ENCODE measurements around the gene NEAT1.
"Not testable (repeated sequence)": the region's sequence is repeated elsewhere in the genome, so short reads cannot be mapped to it uniquely, and the experiment has no call there.

Gene NEAT1

DNA sequence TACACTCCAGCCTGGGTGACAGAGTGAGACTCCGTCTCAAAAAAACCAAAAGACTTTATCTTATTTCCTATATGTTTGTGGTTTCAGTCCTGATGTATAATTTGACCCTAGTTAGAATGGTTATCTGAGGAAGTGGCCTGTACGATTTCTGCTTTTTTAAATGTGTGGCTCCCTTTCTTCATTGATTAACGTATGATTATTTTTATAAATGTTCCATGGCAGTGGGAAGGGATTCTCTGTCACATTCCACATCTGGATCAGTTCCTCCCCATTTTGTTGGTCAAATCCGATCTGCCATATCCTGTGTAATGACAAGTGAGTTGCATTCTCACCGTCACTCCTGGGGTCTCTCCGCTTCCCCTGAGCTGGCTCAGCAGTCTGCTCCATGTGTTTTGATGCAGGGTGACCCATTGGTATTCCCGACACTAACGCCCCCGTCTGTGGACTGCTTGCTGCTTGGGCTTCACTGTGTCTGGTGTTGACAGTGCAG lies 20.3 kb downstream of the NEAT1 start:
- Mint-ChIP-seq H3K4me1 (peaks cover 51% of the 10 kb centered on the region), H3K36me3 (peaks cover 11% of the 10 kb centered on the region), H3K27ac (peak overlapping the region; percentile 84)

DNA sequence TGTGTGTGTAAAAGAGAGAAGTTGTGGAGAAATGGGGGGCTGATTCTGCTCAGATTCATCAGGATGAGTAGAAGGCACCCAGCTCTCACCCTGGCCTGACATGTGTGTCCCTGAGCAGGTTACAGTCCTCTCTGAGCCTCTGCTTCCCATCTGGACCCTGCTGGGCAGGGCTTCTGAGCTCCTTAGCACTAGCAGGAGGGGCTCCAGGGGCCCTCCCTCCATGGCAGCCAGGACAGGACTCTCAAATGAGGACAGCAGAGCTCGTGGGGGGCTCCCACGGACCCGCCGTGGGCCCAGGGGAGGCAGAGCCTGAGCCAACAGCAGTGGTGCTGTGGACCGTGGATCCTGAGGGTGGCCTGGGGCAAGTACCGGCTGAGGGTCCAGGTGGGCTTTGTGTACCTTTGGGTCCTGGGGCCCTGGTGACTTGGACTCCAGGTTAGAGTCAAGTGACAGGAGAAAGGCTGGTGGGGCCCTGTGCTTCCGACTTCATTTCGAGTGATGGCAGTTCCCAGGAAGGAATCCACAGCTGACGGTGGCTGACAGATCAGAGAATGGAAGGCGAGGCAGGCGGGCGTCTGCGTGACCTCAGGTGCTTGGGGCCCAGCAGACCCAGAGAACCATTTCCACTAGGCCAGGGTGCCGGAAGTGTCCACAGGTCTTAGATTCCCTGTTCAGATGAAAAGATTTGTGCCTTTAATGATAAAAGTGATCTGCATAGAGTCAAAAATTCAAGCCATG lies 21.9 kb downstream of the NEAT1 start:
- peaks cover 39% of the 10 kb centered on the region for H3K4me1 Mint-ChIP-seq
- H3K9me3 Mint-ChIP-seq: no peaks in the 10 kb centered on the region
- peaks cover 5% of the 10 kb centered on the region for H3K36me3 Mint-ChIP-seq
- H3K4me3 Mint-ChIP-seq: no peak overlapping the region
- no peaks in the 10 kb centered on the region for H3K27me3 Mint-ChIP-seq
- peak overlapping the region; percentile 76 for H3K27ac Mint-ChIP-seq

More for the DNA sequence above, 20.3 kb downstream of the NEAT1 start:
- Mint-ChIP-seq H3K9me3 (no peaks in the 10 kb centered on the region), H3K4me3 (no peak overlapping the region), H3K27me3 (no peaks in the 10 kb centered on the region)

DNA sequence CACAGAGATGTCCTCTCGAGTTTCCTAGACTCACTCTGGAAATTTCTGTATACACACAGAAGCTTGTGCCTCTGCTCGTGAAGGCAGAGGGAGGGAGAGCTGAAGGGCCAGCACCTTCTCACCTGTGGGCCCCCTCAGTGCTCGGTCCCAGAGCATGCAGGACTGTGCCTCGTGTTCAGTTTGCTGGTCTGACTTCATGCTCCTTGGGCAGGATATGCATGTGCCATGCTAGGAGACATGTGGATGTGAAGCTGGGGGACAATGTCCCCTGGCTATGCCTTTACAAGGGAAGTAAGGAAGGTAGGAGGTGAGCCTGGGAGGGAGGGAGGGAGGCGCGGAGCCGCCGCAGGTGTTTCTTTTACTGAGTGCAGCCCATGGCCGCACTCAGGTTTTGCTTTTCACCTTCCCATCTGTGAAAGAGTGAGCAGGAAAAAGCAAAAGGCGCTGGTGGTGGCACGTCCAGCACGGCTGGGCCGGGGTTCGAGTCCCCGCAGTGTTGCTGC lies 22.6 kb downstream of the NEAT1 start:
- Mint-ChIP-seq H3K27me3 (no peaks in the 10 kb centered on the region), H3K36me3 (peaks cover 5% of the 10 kb centered on the region), H3K4me3 (no peak overlapping the region), H3K4me1 (peaks cover 32% of the 10 kb centered on the region), H3K27ac (peak overlapping the region; percentile 76), H3K9me3 (no peaks in the 10 kb centered on the region)

DNA sequence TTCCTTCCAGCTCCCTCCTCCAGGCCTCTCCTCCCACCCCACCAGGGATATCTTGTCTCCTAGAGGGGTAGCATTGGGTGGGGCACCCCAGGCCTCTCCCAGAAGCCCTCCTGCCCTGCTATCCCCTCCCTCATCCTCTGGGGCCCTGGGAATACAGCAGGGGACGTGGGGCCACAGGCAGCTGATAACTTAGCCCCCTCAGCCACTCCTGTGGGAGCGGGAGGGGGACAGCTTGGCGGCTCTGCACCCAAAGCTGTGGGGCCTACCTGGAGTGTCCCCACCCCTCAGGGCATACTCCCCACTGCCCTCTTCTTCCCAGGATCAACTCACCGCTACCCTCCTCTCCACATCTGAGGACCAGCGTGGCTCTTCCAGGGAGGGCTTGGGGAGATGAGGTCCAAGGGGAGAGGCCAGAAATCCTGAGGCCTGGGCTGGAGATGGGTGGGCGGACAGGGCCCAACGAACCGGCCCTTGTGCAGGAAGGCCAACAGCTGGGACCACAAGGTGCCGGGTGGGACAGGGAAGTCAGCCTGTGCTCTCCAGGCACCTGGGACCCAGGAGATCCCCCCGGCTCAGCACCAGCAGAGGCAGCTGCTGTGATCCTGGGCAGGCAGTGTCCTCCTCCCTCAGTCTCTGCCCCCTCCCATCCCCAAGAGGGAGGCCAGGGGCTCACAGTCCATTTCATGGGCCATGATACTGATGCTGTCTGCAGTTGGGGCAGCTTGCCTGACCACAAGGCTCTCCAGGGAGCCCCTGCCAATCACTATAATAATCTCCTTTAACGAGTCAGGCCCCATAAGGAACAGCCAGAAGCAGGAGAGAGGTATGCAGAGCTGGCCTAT lies 23.2 kb downstream of the NEAT1 start:
- Mint-ChIP-seq H3K4me3 (no peak overlapping the region), H3K36me3 (peaks cover 5% of the 10 kb centered on the region), H3K27me3 (no peaks in the 10 kb centered on the region), H3K9me3 (no peaks in the 10 kb centered on the region), H3K27ac (peak overlapping the region; percentile 51), H3K4me1 (peaks cover 26% of the 10 kb centered on the region)

DNA sequence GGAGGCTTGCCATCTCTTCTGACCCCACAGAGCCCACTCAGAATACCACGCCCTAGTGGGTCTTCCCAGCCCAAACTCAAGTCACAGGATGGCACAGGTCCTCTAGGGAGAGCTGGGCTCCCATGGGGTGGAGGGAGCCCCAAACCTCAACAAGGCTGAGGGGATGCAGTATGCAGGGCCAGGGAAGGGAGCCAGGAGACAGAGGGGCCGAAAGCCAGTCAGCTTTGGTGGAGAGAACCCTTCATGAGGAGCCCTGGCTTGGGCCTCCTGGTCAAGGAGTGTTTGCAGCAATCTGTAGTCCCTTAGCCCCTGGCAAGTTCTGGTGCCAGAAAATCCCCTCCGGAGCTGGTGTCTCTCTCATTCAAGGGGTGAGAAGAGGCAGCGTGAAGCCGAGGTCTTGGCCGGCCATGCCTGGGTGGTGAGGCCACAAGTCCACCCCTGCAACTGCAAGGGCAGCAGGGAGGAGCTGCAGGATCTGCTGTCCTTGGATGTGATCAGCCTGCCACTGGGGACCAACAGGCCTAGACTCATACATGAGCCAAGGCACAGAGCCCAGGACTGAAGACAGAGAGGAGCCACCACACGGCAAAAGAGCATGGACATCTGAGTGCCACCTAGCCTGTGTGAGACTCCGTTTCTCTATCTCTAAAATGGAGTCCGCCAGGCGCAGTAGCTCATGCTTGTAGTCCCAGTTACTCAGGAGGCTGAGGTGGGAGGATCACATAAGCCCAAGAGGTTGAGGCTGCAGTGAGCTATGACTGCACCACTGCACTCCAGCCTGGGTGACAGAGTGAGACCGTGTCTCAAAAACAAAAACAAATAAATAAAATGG lies 24.1 kb downstream of the NEAT1 start:
- Mint-ChIP-seq H3K27ac (peak overlapping the region; percentile 51), H3K36me3 (peaks cover 5% of the 10 kb centered on the region), H3K27me3 (no peaks in the 10 kb centered on the region), H3K9me3 (no peaks in the 10 kb centered on the region), H3K4me1 (peaks cover 19% of the 10 kb centered on the region), H3K4me3 (no peak overlapping the region)

DNA sequence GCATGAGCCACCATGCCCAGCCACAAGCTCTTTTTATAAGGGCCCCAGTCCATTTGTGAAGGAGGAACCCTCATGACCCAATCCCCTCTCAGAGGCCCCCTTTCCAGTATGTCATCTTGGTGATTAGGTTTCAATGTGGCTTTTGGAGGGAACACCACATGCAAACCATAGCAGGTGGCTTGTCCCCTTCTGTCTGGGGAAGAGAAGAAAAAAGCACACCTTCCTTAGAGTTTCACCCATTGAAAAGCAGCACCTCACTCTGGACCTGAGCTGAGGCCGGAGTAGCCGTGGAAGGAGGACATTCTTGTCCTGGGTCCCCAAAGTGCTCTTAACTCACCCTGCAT lies 25.4 kb downstream of the NEAT1 start:
- Mint-ChIP-seq H3K36me3 (peaks cover 3% of the 10 kb centered on the region), H3K27me3 (no peaks in the 10 kb centered on the region), H3K4me3 (no peak overlapping the region), H3K27ac (peak overlapping the region; percentile 24), H3K9me3 (no peaks in the 10 kb centered on the region), H3K4me1 (peaks cover 16% of the 10 kb centered on the region)

DNA sequence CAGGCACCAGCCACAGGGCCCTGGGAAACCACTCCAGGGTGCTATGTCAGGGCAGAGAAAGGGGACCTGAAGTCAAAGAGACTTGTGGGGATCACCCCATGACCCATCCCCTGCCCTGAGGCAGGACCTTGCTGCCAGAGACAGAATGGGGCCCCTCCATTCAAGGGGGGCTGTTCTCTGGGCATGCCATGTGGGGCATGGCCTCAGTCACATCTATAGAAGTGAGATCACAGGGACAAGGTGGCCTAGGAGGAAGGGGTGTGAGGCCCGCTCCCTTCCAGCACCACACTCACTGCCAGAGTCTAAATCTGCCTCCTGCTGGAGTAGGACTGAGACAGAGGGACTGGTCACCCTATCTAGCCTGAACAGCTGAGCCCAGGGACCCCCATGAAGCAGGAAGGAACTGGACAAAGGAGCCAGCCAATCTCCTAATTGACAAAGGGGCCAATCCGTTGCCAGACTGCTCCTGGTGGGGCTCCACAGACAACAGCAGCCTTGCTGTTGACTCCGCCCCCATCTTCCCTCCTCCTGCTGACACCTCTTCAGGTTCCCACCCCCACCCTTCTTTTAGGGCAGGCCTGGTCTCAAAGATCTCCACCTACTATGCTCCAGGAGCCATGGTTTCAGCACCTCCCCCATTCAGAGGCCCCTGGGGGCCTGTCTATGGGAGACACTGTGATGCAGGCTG lies 26.0 kb downstream of the NEAT1 start:
- Mint-ChIP-seq H3K27ac (peak overlapping the region; percentile 41), H3K4me1 (peaks cover 16% of the 10 kb centered on the region), H3K9me3 (no peaks in the 10 kb centered on the region), H3K4me3 (no peak overlapping the region), H3K27me3 (no peaks in the 10 kb centered on the region), H3K36me3 (peaks cover 2% of the 10 kb centered on the region)

DNA sequence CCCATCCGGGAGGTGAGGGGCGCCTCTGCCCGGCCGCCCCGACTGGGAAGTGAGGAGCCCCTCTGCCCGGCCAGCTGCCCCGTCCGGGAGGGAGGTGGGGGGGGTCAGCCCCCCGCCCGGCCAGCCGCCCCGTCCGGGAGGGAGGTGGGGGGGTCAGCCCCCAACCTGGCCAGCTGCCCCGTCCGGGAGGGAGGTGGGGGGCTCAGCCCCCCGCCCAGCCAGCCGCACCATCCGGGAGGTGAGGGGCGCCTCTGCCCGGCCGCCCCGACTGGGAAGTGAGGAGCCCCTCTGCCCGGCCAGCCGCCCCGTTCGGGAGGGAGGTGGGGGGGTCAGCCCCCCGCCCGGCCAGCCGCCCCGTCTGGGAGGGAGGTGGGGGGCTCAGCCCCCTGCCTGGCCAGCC lies 28.7 kb downstream of the NEAT1 start:
- H3K27ac Mint-ChIP-seq, H3K9me3 Mint-ChIP-seq: not testable (repeated sequence)

DNA sequence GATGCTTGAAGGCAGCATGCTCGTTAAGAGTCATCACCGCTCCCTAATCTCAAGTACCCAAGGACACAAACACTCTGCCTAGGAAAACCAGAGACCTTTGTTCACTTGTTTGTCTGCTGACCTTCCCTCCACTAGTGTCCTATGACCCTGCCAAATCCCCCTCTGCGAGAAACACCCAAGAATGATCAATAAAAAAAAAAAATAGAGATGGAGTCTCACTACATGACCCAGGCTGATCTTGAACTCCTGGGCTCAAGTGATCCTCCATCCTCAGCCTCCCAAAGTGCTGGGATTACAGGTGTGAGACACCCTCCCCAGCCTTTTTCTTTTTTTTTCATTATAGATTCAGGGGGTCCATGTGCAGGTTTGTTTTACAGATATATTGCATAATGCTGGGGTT lies 29.7 kb downstream of the NEAT1 start:
- H3K4me1 Mint-ChIP-seq: peaks cover 29% of the 10 kb centered on the region
- H3K36me3 Mint-ChIP-seq, H3K27me3 Mint-ChIP-seq, H3K9me3 Mint-ChIP-seq, H3K4me3 Mint-ChIP-seq: not testable (repeated sequence)
- H3K27ac Mint-ChIP-seq: peak overlapping the region; percentile 60

More for the DNA sequence above, 28.7 kb downstream of the NEAT1 start:
- peaks cover 26% of the 10 kb centered on the region for H3K4me1 Mint-ChIP-seq
- not testable (repeated sequence) for H3K4me3 Mint-ChIP-seq, H3K27me3 Mint-ChIP-seq, H3K36me3 Mint-ChIP-seq

DNA sequence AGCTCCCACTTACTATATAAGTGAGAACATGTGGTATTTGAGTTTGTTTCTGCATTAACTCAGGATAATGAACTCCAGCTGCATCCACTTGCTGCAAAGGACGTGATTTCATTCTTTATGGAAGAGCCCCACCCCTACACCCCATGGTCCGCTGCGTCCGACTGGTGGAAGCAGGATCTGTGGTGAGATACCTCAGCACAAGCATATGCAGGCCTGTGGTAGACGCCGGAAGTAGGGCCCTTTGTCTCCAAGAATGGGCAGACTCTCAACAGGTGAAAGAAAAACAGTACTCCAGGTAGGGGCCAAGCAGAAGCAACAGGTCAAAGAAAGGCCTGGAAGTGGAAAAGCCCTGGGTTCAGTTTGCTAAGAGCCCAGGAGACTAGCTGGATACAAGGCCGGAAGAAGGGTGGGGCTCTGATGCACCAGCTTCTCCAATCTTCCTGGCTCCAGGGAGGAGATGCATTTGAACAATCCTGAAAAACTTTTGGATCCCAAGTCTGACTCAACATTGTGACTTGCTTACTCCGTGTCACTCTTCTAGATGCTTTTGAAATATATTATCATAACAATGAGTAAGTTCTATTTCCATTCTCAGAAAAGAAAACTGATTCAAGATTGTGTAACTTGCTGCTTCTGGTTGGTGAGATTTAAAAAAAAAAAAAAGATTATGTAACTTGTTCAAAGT lies 30.4 kb downstream of the NEAT1 start:
- Mint-ChIP-seq H3K27me3 (no peaks in the 10 kb centered on the region), H3K27ac (peak overlapping the region; percentile 85), H3K4me3 (peak overlapping the region; percentile 57)

DNA sequence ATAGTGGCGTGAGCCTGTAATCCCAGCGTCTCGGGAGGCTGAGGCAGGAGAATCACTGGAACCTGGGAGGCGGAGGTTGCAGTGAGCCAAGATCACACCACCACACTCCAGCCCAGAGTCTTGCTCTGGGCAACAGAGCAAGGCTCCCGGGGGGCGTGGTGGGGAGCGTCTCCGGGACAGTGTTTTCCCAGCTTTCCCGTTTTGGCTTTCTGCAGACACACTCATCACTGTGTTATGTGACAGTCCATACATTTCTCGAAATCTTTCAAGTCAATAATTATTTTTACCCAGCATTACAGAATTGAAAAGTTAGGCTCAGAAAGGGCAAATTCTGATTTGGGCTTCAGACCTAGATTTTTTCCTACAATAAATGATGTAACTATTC lies 31.7 kb downstream of the NEAT1 start:
- H3K27me3 Mint-ChIP-seq: no peaks in the 10 kb centered on the region
- no peaks in the 10 kb centered on the region for H3K9me3 Mint-ChIP-seq

More for the DNA sequence above, 30.4 kb downstream of the NEAT1 start:
- Mint-ChIP-seq H3K9me3 (no peaks in the 10 kb centered on the region), H3K36me3 (no peaks in the 10 kb centered on the region), H3K4me1 (peaks cover 29% of the 10 kb centered on the region)

DNA sequence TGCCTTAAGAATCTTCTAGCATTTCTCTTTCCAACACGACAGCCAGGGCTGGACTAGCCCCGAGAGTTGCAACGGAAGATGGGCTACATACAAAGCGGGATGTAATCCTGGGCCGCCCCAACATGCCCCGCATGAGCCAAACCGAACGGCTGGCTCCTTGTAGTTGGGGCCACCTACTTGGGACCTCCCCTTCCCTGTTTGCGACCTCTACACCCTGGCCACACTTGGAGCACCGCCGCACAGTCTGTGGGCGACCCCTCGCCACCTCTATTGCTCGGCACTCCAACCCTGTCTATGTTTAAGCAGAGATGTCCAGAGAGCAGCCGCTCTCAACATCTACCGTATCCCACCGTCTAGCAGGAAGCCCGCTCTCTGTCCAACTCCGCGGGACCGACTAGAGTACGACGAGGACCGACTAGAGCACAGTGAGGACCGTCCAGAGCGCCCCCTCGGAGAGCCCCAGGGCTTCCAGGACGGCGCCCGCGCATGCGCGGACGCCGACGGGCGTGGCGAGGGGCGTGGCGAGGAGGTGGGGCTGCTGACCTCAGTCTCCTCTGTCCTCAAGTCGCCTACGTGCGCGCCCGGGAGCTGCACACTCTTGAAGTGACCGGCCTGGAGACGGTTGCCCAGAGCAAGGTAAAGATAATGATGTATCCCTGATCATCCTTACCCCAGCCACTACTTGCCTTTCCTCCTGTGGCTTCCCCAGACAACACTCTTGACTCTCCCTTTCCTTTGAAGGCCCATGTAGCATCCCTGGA lies 32.3 kb downstream of the NEAT1 start:
- H3K9me3 Mint-ChIP-seq: no peaks in the 10 kb centered on the region
- H3K4me3 Mint-ChIP-seq: peak overlapping the region; percentile 91
- no peaks in the 10 kb centered on the region for H3K36me3 Mint-ChIP-seq
- H3K27ac Mint-ChIP-seq: peak overlapping the region; percentile 95
- no peaks in the 10 kb centered on the region for H3K27me3 Mint-ChIP-seq
- peaks cover 29% of the 10 kb centered on the region for H3K4me1 Mint-ChIP-seq

More for the DNA sequence above, 31.7 kb downstream of the NEAT1 start:
- Mint-ChIP-seq H3K4me1 (peaks cover 29% of the 10 kb centered on the region), H3K36me3 (no peaks in the 10 kb centered on the region), H3K27ac (peak overlapping the region; percentile 95), H3K4me3 (peak overlapping the region; percentile 91)

DNA sequence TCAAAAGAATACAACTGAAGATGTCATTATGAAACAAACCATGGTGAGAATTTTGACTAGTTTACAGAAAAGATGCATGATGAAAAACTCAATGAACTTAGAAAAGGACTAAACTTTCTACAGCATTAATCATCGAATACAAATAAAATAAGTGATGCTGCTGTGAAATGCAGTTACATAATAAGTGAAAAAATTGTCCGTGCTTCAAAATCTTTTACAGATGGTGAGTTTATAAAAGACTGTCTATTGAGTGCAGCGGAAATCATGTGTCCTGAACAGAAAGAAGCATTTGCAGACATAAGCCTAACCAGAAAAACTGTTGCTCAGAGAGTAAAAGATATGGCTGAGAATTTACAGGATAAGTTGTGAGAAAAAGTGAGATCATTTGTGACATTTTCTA lies 33.8 kb downstream of the NEAT1 start:
- Mint-ChIP-seq H3K9me3 (no peaks in the 10 kb centered on the region), H3K27me3 (no peaks in the 10 kb centered on the region), H3K36me3 (no peaks in the 10 kb centered on the region), H3K27ac (peak overlapping the region; percentile 62), H3K4me3 (peak overlapping the region; percentile 67), H3K4me1 (peaks cover 29% of the 10 kb centered on the region)

DNA sequence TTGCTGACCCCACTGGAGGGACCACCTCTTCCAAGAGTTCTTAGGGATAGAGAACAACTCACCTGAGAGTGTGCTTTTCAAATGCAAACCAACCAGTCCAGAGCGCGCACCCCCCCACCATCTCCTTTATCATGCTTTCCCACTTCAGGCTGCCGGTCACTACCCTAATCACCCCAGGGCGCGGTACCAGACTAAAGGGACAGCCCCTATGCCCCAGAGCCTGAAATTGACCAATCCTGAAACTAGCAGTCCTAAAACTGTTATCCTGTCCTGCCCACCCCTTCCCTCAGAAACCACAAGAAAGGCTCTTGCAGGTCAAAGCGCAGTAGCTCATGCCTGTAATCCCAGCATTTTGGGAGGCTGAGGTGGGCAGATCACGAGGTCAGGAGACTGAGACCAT lies 37.0 kb downstream of the NEAT1 start:
- H3K4me3 Mint-ChIP-seq: no peak overlapping the region
- no peaks in the 10 kb centered on the region for H3K27me3 Mint-ChIP-seq
- H3K9me3 Mint-ChIP-seq: no peaks in the 10 kb centered on the region
- no peaks in the 10 kb centered on the region for H3K36me3 Mint-ChIP-seq
- peaks cover 18% of the 10 kb centered on the region for H3K4me1 Mint-ChIP-seq
- no peak overlapping the region for H3K27ac Mint-ChIP-seq
